A549 (cell line): Measurements from ENCODE around the gene CDH4. TPM values are rescaled to one million over a fixed set of nuclear protein-coding genes. Genes with fewer than 3 reads are reported as not detected.

Experiments used
- ATAC-seq, 2 experiments: fragments of 200-7000 bp in 1 of 2; fragments of >200 bp in 1 of 2; cut with Nextera tagmentation in 1 of 2; cut with Tn5 transposase in 1 of 2; 3 replicates each; pipeline versions ENCODE4 v1.8.0 to v1.9.1; 2018 to 2020; ENCODE audit warnings: mild to moderate bottlenecking in 1 of 2, moderate library complexity in 1 of 2
- CTCF ChIA-PET: fragments of 300-600 bp; sonication (Branson Sonifier 250); formaldehyde crosslinking; extraction: SDS; loops from one replicate; lab custom pipeline; 2021; ENCODE audit warnings: antibody characterized with exemption, inconsistent platforms; lab: Yijun Ruan, JAX
- POLR2A ChIA-PET: fragments of 350-600 bp; formaldehyde crosslinking; extraction: SDS; loops from one replicate; lab custom pipeline; 2021; ENCODE audit warnings: antibody characterized with exemption, inconsistent platforms; lab: Yijun Ruan, JAX
- DNase-seq, 2 experiments: peaks; one replicate each; pipeline versions ENCODE4 v3.0.0 to v3.0.0-alpha.2; 2011 to 2016; ENCODE audit warnings: low read depth in 1 of 2, low spot score in 1 of 2
- FAIRE-seq: peaks from 2 replicates; lab custom pipeline; 2011; peaks lifted over from hg19 to GRCh38; lab: Jason Lieb, UNC
- H3K27ac ChIP-seq, 2 experiments: fragments of >200 bp; sonication (Bioruptor Twin); formaldehyde crosslinking; 3 replicates each; pipeline ENCODE4 v1.5.1; 2016 to 2017
- H3K4me1 ChIP-seq: fragments of >200 bp; sonication (Bioruptor Twin); formaldehyde crosslinking; 3 replicates; pipeline ENCODE4 v1.6.1; 2016
- H3K4me2 ChIP-seq: fragments of >200 bp; sonication (Bioruptor Twin); formaldehyde crosslinking; 3 replicates; pipeline ENCODE4 v1.6.1; 2016
- H3K4me3 ChIP-seq: fragments of >200 bp; sonication (Bioruptor Twin); formaldehyde crosslinking; 3 replicates; pipeline ENCODE4 v1.5.1; 2016
- H3K9me3 ChIP-seq: fragments of >200 bp; sonication (Bioruptor Twin); formaldehyde crosslinking; 3 replicates; pipeline ENCODE4 v1.6.1; 2016
- BHLHE40 ChIP-seq: IDR thresholded peaks from 2 replicates; pipeline ENCODE4 v1.6.1; 2012; ENCODE audit warnings: low read depth, low read length, inconsistent platforms
- CBX2 ChIP-seq: fragments of 200-600 bp; sonication (generic); IDR thresholded peaks from 2 replicates; pipeline ENCODE4 v1.6.1; 2016; ENCODE audit warnings: low read depth, mild to moderate bottlenecking, borderline replicate concordance
- CBX8 ChIP-seq: fragments of 200-600 bp; sonication (generic); IDR thresholded peaks from 2 replicates; pipeline ENCODE4 v1.6.1; 2016
- CEBPB ChIP-seq, 2 experiments: fragments of >200 bp in 1 of 2; sonication (Bioruptor Twin) in 1 of 2; formaldehyde crosslinking in 1 of 2; IDR thresholded peaks; 2 replicates each; pipeline ENCODE4 v1.6.1; 2012 to 2016
- CHD4 ChIP-seq: fragments of 200-600 bp; sonication (generic); IDR thresholded peaks from 2 replicates; pipeline ENCODE4 v1.6.1; 2016; ENCODE audit warnings: antibody characterized with exemption, mild to moderate bottlenecking, borderline replicate concordance
- FOSL2 ChIP-seq, 2 experiments: fragments of 450-650 bp in 1 of 2; fragments of >200 bp in 1 of 2; sonication (Bioruptor Twin) in 1 of 2; formaldehyde crosslinking; IDR thresholded peaks; 2 replicates each; pipeline versions ENCODE4 v1.5.0 to v1.6.1; 2016 to 2020; ENCODE audit warnings: mild to moderate bottlenecking in 1 of 2, moderate library complexity in 1 of 2
- FOXS1 ChIP-seq: fragments of 250-450 bp; sonication (Bioruptor Pico); IDR thresholded peaks from 2 replicates; pipeline ENCODE4 v1.5.0; 2020; ENCODE audit warnings: mild to moderate bottlenecking, moderate library complexity
- GATA3 ChIP-seq: IDR thresholded peaks from 2 replicates; pipeline ENCODE4 v1.6.1; 2012; ENCODE audit warnings: borderline replicate concordance
- HDAC2 ChIP-seq: fragments of 200-600 bp; sonication (generic); IDR thresholded peaks from 2 replicates; pipeline ENCODE4 v1.6.1; 2016
- HEYL ChIP-seq: fragments of 250-450 bp; sonication (Bioruptor Pico); IDR thresholded peaks from 2 replicates; pipeline ENCODE4 v1.8.0; 2021; ENCODE audit warnings: mild to moderate bottlenecking, moderate library complexity
- HOXA7 ChIP-seq: fragments of 250-450 bp; sonication (Bioruptor Pico); IDR thresholded peaks from 2 replicates; pipeline ENCODE4 v1.5.0; 2020; ENCODE audit warnings: mild to moderate bottlenecking, moderate library complexity
- HOXB13 ChIP-seq: fragments of 250-450 bp; sonication (Bioruptor Pico); IDR thresholded peaks from 2 replicates; pipeline ENCODE4 v1.5.0; 2020; ENCODE audit warnings: low read depth, mild to moderate bottlenecking, moderate library complexity
- HOXB5 ChIP-seq: fragments of 250-450 bp; sonication (Bioruptor Pico); IDR thresholded peaks from 2 replicates; pipeline ENCODE4 v1.5.0; 2020; ENCODE audit warnings: mild to moderate bottlenecking, moderate library complexity
- JUN ChIP-seq, 2 experiments: fragments of >200 bp; sonication (Bioruptor Twin); formaldehyde crosslinking; IDR thresholded peaks; 2 replicates in 1 of 2; 3 replicates in 1 of 2; pipeline ENCODE4 v1.6.1; 2016 to 2017
- KDM1A ChIP-seq: fragments of 200-600 bp; sonication (generic); IDR thresholded peaks from 2 replicates; pipeline ENCODE4 v1.6.1; 2016; ENCODE audit warnings: low read depth, mild to moderate bottlenecking
- MAZ ChIP-seq: fragments of 150-350 bp; IDR thresholded peaks from 2 replicates; pipeline ENCODE4 v1.6.1; 2014; ENCODE audit warnings: antibody characterized with exemption, low read depth, low read length, borderline replicate concordance
- NFE2L2 ChIP-seq: fragments of 150-350 bp; conservative IDR thresholded peaks from 2 replicates; pipeline ENCODE4 v1.6.1; 2014; ENCODE audit warnings: low read length
- NPAS2 ChIP-seq: fragments of 250-450 bp; sonication (Bioruptor Pico); IDR thresholded peaks from 2 replicates; pipeline ENCODE4 v1.8.0; 2022; ENCODE audit warnings: mild to moderate bottlenecking, moderate library complexity, borderline replicate concordance
- NR3C1 ChIP-seq: fragments of >200 bp; sonication (Bioruptor Twin); formaldehyde crosslinking; IDR thresholded peaks from 3 replicates; pipeline ENCODE4 v1.6.1; 2017
- POLR2A ChIP-seq: IDR thresholded peaks from 2 replicates; pipeline ENCODE4 v1.6.1; 2012; ENCODE audit warnings: mild to moderate bottlenecking, low read length
- POLR2AphosphoS2 ChIP-seq: conservative IDR thresholded peaks from 2 replicates; pipeline ENCODE4 v1.6.1; 2012; ENCODE audit warnings: low read length, improper control_type of control experiment, inconsistent platforms
- RARB ChIP-seq: fragments of 250-450 bp; sonication (Bioruptor Pico); IDR thresholded peaks from 2 replicates; pipeline ENCODE4 v1.8.0; 2021; ENCODE audit warnings: mild to moderate bottlenecking, moderate library complexity
- RCOR1 ChIP-seq: fragments of 150-350 bp; IDR thresholded peaks from 2 replicates; pipeline ENCODE4 v1.6.1; 2014; ENCODE audit warnings: antibody characterized with exemption, low read length, low read depth
- RFX5 ChIP-seq: fragments of 450-650 bp; IDR thresholded peaks from 2 replicates; pipeline ENCODE4 v1.7.1; 2014; ENCODE audit warnings: antibody characterized with exemption, mild to moderate bottlenecking, moderate library complexity
- RNF2 ChIP-seq: fragments of 200-600 bp; sonication (generic); IDR thresholded peaks from 2 replicates; pipeline ENCODE4 v1.6.1; 2016; ENCODE audit warnings: low read depth, mild to moderate bottlenecking, antibody characterized with exemption, moderate library complexity, borderline replicate concordance
- ZC3H11A ChIP-seq: fragments of 450-650 bp; IDR thresholded peaks from 2 replicates; pipeline ENCODE4 v1.6.1; 2014; ENCODE audit warnings: antibody characterized with exemption, mild to moderate bottlenecking
- ZSCAN20 ChIP-seq: fragments of 250-450 bp; sonication (Bioruptor Pico); IDR thresholded peaks from 2 replicates; pipeline ENCODE4 v1.8.0; 2022; ENCODE audit warnings: mild to moderate bottlenecking, moderate library complexity
- WGBS: methylation state at CpG from one replicate; pipeline ENCODE4 v1.1.6; 2017; ENCODE audit errors: missing lambda C conversion rate; 5-methylcytosine and 5-hydroxymethylcytosine counted together
- polyA plus RNA-seq, 4 experiments: library from polyadenylated mRNA; depleted of rRNA in 3 of 4; stranded (reverse); fragments of >200 nt; fragmentation: RNase III in 1 of 4; extraction: RNeasy Plus Mini Kit Qiagen cat#74134 plus additional on column Dnase treatment in 1 of 4; gene quantifications; 2 replicates in 3 of 4; 3 replicates in 1 of 4; pipeline ENCODE4 v1.2.3, GENCODE V29; 2011 to 2017
- TF ChIP-seq, protein P1 (sequence below): IDR thresholded peaks from 2 replicates; pipeline ENCODE4 v1.6.1; 2012
- TF ChIP-seq, protein P2 (sequence below): fragments of 150-350 bp; IDR thresholded peaks from 2 replicates; pipeline ENCODE4 v1.6.1; 2014; ENCODE audit warnings: low read depth, mild to moderate bottlenecking, low read length
- TF ChIP-seq, protein P3 (sequence below): fragments of >200 bp; sonication (Bioruptor Twin); formaldehyde crosslinking; IDR thresholded peaks from 3 replicates; pipeline ENCODE4 v1.6.1; 2016
- TF ChIP-seq, protein P4 (sequence below): fragments of >200 bp; sonication (Bioruptor Twin); formaldehyde crosslinking; IDR thresholded peaks from 3 replicates; pipeline ENCODE4 v1.5.1; 2016
- TF ChIP-seq, protein P5 (sequence below): IDR thresholded peaks from 2 replicates; pipeline ENCODE4 v1.6.1; 2012; ENCODE audit warnings: low read depth, borderline replicate concordance

The CDH4 gene
- polyA plus RNA-seq, 2 of the 4 experiments (the other 2 are of a cell fraction): 3.4 to 10.3 TPM

DNA sequence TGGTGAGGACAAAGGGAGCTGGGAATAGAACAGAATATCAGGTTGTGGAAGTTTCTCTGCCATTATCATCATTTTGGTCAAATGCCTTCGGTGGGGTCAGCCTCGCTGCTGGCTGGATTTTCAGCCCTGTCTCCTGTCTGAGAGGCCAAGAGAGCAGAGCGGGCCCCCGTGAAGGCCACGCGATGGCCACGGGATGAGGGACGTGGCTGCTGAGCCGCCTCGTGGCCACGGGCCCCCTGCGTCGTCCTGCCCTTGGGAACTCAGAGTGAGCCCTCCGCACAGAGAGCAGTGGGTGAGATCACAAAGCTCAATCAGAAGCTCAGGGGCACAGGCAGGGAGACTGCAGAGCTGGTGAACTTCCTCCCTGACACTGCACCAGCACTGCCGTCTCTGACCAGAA is 363.7 kb downstream of the CDH4 start:
- 94% methylated on average over 8 of the region's 15 CpGs for WGBS
- POLR2A ChIA-PET: no interaction called here
- no peaks in the 10 kb centered on the region for H3K4me1 ChIP-seq
- no peak overlapping the region for H3K27ac ChIP-seq
- CTCF ChIA-PET: no interaction called here
- no peak overlapping the region for H3K4me3 ChIP-seq
- TF ChIP-seq, protein P1, sequence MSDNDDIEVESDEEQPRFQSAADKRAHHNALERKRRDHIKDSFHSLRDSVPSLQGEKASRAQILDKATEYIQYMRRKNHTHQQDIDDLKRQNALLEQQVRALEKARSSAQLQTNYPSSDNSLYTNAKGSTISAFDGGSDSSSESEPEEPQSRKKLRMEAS: no peak
- TF ChIP-seq, protein P2, sequence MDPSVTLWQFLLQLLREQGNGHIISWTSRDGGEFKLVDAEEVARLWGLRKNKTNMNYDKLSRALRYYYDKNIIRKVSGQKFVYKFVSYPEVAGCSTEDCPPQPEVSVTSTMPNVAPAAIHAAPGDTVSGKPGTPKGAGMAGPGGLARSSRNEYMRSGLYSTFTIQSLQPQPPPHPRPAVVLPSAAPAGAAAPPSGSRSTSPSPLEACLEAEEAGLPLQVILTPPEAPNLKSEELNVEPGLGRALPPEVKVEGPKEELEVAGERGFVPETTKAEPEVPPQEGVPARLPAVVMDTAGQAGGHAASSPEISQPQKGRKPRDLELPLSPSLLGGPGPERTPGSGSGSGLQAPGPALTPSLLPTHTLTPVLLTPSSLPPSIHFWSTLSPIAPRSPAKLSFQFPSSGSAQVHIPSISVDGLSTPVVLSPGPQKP: no peak
- no peak for TF ChIP-seq JUN (IDR thresholded peaks at IDR 0.05)
- no peak for TF ChIP-seq GATA3
- TF ChIP-seq NR3C1: no peak
- no peak for TF ChIP-seq HEYL (CRISPR knock-in tag)
- TF ChIP-seq FOSL2 (IDR thresholded peaks at IDR 0.05): no peak
- TF ChIP-seq FOSL2 (CRISPR knock-in tag; IDR thresholded peaks at IDR 0.05): no peak
- DNase-seq: no peak
- ATAC-seq: no peak
- no peaks in the 10 kb centered on the region for H3K9me3 ChIP-seq
- FAIRE-seq: no peak
- no peak overlapping the region for H3K4me2 ChIP-seq

DNA sequence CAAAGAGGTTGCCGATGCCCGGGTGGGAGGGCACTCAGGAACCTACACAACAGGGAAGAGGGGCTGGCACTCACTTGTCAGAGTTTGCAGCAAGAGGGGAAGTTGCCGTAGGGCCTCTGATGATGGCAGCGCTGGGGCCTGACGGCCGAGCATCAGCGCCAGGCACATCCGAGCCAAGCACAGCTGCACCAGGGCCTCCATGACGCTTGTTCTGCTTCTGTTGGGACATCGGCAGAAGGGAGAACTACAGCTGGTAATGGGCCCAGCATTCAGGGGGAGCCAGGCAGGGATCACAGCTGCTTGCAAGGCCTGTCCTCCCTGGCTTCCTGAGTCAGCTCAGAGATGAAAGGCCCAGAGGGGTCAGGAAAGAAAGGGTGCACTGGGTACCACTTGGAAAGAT is 367.7 kb downstream of the CDH4 start:
- ChIA-PET CTCF (no interaction called here), POLR2A (no interaction called here)
- WGBS: 84% methylated on average over 10 of the region's 10 CpGs

DNA sequence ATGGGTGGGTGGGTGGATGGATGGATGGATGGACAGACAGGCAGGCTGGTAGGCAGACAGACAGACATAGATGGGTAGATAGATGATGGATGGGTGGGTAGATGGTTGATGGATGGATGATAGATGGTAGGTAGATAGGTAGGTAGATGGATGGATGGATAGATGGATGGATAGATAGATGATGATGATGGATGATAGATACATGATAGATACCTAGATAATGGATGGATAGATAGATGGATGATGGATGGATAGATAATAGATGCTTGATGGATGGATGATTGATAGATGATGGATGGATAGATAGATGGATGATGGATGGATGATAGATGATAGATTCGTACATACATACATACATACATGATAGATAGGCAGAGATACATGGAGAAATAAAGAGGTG is 368.1 kb downstream of the CDH4 start:
- Histone ChIP-seq H3K27ac (no peak overlapping the region), H3K4me2 (no peak overlapping the region), H3K4me3 (no peak overlapping the region), H3K9me3 (no peaks in the 10 kb centered on the region), H3K4me1 (no peaks in the 10 kb centered on the region)
- POLR2A ChIA-PET: no interaction called here
- WGBS: 0% methylated on average over 1 of the region's 1 CpG
- CTCF ChIA-PET: no interaction called here
- DNase-seq (no peak), FAIRE-seq (no peak), ATAC-seq (no peak)
- TF ChIP-seq NPAS2: no peak
- TF ChIP-seq CHD4: no peak
- TF ChIP-seq ZC3H11A: no peak
- no peak for TF ChIP-seq POLR2AphosphoS2
- TF ChIP-seq CBX2: no peak
- TF ChIP-seq MAZ: no peak
- TF ChIP-seq HOXB13 (CRISPR knock-in tag): no peak
- TF ChIP-seq HOXA7 (CRISPR knock-in tag): no peak
- TF ChIP-seq HOXB5 (CRISPR knock-in tag): no peak
- TF ChIP-seq, protein P3, sequence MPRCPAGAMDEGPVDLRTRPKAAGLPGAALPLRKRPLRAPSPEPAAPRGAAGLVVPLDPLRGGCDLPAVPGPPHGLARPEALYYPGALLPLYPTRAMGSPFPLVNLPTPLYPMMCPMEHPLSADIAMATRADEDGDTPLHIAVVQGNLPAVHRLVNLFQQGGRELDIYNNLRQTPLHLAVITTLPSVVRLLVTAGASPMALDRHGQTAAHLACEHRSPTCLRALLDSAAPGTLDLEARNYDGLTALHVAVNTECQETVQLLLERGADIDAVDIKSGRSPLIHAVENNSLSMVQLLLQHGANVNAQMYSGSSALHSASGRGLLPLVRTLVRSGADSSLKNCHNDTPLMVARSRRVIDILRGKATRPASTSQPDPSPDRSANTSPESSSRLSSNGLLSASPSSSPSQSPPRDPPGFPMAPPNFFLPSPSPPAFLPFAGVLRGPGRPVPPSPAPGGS: no peak

More for the DNA sequence above, 367.7 kb downstream of the CDH4 start:
- no peak overlapping the region for H3K27ac ChIP-seq
- no peak overlapping the region for H3K4me3 ChIP-seq
- H3K9me3 ChIP-seq: no peaks in the 10 kb centered on the region
- DNase-seq (no peak), ATAC-seq (no peak), FAIRE-seq (no peak)
- TF ChIP-seq RCOR1 (no peak), ZSCAN20 (CRISPR knock-in tag) (no peak), KDM1A (no peak), CBX8 (no peak), HDAC2 (no peak), POLR2A (no peak), RARB (CRISPR knock-in tag) (no peak), CEBPB (IDR thresholded peaks at IDR 0.05) (no peak), RNF2 (no peak), BHLHE40 (no peak), HOXA7 (CRISPR knock-in tag) (no peak), CBX2 (no peak), CHD4 (no peak), MAZ (no peak), NFE2L2 (no peak), RFX5 (no peak), FOXS1 (CRISPR knock-in tag) (no peak)
- TF ChIP-seq, protein P4, sequence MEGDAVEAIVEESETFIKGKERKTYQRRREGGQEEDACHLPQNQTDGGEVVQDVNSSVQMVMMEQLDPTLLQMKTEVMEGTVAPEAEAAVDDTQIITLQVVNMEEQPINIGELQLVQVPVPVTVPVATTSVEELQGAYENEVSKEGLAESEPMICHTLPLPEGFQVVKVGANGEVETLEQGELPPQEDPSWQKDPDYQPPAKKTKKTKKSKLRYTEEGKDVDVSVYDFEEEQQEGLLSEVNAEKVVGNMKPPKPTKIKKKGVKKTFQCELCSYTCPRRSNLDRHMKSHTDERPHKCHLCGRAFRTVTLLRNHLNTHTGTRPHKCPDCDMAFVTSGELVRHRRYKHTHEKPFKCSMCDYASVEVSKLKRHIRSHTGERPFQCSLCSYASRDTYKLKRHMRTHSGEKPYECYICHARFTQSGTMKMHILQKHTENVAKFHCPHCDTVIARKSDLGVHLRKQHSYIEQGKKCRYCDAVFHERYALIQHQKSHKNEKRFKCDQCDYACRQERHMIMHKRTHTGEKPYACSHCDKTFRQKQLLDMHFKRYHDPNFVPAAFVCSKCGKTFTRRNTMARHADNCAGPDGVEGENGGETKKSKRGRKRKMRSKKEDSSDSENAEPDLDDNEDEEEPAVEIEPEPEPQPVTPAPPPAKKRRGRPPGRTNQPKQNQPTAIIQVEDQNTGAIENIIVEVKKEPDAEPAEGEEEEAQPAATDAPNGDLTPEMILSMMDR: no peak
- TF ChIP-seq, protein P3: no peak
- TF ChIP-seq, protein P5, sequence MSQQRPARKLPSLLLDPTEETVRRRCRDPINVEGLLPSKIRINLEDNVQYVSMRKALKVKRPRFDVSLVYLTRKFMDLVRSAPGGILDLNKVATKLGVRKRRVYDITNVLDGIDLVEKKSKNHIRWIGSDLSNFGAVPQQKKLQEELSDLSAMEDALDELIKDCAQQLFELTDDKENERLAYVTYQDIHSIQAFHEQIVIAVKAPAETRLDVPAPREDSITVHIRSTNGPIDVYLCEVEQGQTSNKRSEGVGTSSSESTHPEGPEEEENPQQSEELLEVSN: no peak
- H3K4me2 ChIP-seq: no peak overlapping the region
- no peaks in the 10 kb centered on the region for H3K4me1 ChIP-seq
